Upper lobe of right lung (tissue), 1 donor: ENCODE measurements around the gene ANAPC15. TPM values are rescaled to one million over a fixed set of nuclear protein-coding genes. Genes with fewer than 3 reads are reported as not detected.

Source experiments
- ATAC-seq: fragments of 200-7000 bp; cut with Tn5 transposase; one replicate; pipeline ENCODE4 v1.9.1; 2020; ENCODE audit warnings: mild to moderate bottlenecking, moderate library complexity
- DNase-seq: peaks from one replicate; pipeline ENCODE4 v3.0.0-alpha.2; 2020
- H3K27ac ChIP-seq: fragments of 200-600 bp; one replicate; pipeline ENCODE4 v1.8.0; 2022
- H3K27me3 ChIP-seq: fragments of 200-600 bp; one replicate; pipeline ENCODE4 v1.8.0; 2022; ENCODE audit warnings: mild to moderate bottlenecking
- H3K36me3 ChIP-seq: fragments of 200-600 bp; one replicate; pipeline ENCODE4 v1.8.0; 2022
- H3K4me1 ChIP-seq: fragments of 200-600 bp; one replicate; pipeline ENCODE4 v1.8.0; 2022
- H3K4me3 ChIP-seq: fragments of 200-600 bp; one replicate; pipeline ENCODE4 v1.8.0; 2022; ENCODE audit warnings: mild to moderate bottlenecking
- H3K9me3 ChIP-seq: fragments of 200-600 bp; one replicate; pipeline ENCODE4 v1.8.0; 2022
- intact Hi-C: fragments of 100-400 bp; cut with DNase I; formaldehyde crosslinking; loops from one replicate; pipeline ENCODE4 v1.11.0; 2022
- total RNA-seq: library from RNA; stranded (reverse); fragmentation: NEBNext Ultra II Directional; extraction: Animal tissue kit (Norgen Biotek cat#: 25700); gene quantifications from one replicate; pipeline ENCODE4 v1.2.1, GENCODE V29; 2021
- TF ChIP-seq, protein P1 (sequence below): fragments of 200-600 bp; IDR thresholded peaks from one replicate; pipeline ENCODE4 v1.8.0; 2022; ENCODE audit warnings: antibody characterized with exemption
- donor health status: DM: no; HTN: yes; CAD: no; lungs with severe emphysema.

Gene ANAPC15
- total RNA-seq, 1 donor from 2014 or later: 25.2 TPM

DNA sequence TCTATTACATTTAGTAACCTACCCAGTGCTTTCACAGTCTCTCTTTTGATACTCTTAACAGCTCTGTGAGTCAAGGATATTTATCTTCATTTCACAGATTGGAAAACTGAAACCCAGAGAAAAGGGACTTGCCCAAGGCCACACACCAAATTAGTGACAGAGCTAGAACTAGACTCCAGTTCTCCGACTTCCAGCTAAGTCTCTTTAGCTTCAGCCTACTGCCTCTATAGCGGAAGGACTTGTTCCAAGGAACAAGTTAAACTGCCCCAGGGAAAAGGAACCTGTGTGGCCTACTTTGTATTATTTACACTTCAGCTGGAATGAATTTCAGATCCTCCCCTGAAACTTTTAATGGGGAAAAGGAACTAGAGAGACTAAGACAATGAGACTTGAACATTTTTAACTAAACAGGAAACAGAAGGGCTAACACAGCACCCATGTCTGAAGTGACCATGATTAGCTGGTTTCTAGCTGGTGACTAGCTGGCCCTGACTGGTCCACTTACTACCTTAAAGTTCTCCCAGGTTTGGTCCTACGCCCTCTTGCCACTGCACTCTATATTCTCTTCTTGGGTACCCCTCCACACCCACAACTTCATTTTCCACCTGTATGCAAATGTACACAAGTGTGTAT is 30.6 kb downstream of the ANAPC15 start:
- Histone ChIP-seq H3K36me3 (peaks cover 3% of the 10 kb centered on the region), H3K9me3 (no peaks in the 10 kb centered on the region), H3K4me1 (peaks cover 20% of the 10 kb centered on the region), H3K4me3 (no peak overlapping the region), H3K27me3 (no peaks in the 10 kb centered on the region), H3K27ac (peak overlapping the region; percentile 93)
- DNase-seq: no peak
- ATAC-seq: no peak
- TF ChIP-seq, protein P1, sequence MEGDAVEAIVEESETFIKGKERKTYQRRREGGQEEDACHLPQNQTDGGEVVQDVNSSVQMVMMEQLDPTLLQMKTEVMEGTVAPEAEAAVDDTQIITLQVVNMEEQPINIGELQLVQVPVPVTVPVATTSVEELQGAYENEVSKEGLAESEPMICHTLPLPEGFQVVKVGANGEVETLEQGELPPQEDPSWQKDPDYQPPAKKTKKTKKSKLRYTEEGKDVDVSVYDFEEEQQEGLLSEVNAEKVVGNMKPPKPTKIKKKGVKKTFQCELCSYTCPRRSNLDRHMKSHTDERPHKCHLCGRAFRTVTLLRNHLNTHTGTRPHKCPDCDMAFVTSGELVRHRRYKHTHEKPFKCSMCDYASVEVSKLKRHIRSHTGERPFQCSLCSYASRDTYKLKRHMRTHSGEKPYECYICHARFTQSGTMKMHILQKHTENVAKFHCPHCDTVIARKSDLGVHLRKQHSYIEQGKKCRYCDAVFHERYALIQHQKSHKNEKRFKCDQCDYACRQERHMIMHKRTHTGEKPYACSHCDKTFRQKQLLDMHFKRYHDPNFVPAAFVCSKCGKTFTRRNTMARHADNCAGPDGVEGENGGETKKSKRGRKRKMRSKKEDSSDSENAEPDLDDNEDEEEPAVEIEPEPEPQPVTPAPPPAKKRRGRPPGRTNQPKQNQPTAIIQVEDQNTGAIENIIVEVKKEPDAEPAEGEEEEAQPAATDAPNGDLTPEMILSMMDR: no peak
- intact Hi-C loops: no loop called here

DNA sequence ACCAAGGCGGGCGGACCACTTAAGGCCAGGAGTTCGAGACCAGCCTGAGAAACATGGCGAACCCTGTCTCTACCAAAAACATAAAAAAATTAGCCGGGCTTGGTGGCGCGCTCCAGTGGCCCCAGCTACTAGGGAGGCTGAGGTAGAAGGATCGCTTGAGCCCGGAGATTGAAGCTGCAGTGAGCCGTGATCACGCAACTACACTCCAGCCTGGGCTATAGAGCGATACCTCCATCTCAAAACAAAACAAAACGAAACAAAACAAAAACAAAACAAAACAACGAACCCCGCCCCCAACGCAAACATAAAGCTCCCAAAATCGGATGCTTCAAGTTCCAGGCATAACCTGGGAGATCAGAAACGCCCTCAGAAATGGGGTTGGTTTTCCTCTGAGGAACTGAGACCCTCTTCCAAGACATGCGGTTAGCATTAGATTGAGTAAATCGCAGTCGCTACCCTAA is 31.3 kb downstream of the ANAPC15 start:
- Histone ChIP-seq H3K9me3 (no peaks in the 10 kb centered on the region), H3K27me3 (no peaks in the 10 kb centered on the region), H3K27ac (peak overlapping the region; percentile 93), H3K4me3 (peak overlapping the region; percentile 85), H3K4me1 (peaks cover 20% of the 10 kb centered on the region), H3K36me3 (peaks cover 3% of the 10 kb centered on the region)
- no peak for ATAC-seq
- TF ChIP-seq, protein P1: no peak
- intact Hi-C loops: no loop called here
- DNase-seq: no peak

DNA sequence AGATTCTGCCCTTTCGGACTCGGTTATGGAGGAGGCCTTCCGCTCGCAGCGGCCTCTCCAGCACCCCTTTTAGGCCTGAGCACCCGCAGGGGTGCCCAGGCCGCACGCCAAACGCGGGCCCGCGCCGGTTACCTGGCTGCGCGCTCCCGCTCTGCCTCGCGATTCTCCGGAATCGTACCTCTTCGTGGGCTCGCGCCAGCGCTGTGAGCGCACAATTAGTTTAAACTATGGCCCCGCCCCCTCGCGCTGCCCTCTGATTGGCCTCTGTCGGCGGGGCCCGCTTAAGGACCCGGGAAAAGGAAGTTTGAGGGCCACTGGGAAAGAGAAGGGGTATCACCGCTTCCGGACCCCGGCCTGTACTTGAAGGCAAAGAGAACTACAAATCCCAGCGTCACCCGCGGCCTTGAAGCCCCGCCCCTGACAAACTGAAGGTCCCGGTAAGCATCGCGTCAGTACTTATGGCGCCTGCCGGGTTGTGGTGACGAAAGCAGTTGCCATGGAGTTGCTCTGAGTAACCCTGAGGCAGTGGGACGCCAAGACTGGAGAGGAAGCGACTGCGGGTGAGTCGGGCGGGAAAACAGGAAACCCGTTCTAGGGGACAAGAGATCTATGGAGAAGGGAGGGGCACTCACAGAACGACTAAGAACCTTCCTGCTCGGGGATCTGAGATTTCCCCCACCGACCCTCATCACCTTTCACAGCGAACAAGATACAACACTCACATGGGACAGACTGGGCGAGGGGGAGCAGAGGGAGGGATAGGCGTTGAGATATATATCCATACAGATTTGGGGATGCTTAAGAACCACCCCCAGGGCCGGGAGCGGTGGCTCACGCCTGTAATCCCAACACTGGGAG is 31.9 kb downstream of the ANAPC15 start, which contains the start of the genes LRRC51 and NUMA1:
TSS of gene LRRC51 (plus strand) at position 525 of the 858 bp plus-strand sequence. CDS start 8,234 bp downstream, outside the sequence.
TSS of gene NUMA1 (minus strand) at position 217 of the 858 bp plus-strand sequence. CDS start 44,599 bp downstream, outside the sequence.
- H3K36me3 ChIP-seq: no peaks in the 10 kb centered on the region
- peak within 1 kb of the TSS; percentile 85 for H3K4me3 ChIP-seq
- TF ChIP-seq, protein P1: no peak
- no peaks in the 10 kb centered on the region for H3K9me3 ChIP-seq
- intact Hi-C loops: no loop called here
- peaks cover 20% of the 10 kb centered on the region for H3K4me1 ChIP-seq
- peak; percentile 98 for ATAC-seq
- H3K27me3 ChIP-seq: no peaks in the 10 kb centered on the region
- peak within 1 kb of the TSS; percentile 93 for H3K27ac ChIP-seq
- peak; percentile 99 for DNase-seq

DNA sequence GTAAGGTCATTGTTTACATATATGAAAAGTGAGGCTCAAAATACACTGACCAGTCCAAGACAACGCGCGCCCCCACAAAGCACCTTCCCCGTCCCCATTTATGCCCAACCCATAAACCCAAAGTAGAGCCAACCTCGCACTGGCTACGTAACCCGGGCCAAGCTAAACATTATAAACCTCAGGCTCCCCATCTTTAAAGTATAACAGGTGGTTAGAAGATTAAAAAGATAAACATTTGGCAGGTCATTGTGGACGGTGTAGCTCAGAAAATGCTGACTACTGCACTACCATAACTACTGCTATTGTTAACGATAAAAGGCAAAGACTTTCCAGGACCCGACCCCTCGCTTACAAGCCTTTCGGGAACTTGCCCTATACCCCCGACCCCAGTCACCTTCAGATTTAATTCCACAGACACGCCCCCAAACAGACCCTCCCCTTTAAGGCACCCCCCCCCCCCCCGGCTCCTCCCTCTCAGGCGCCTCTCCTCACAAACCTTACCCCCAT is 32.6 kb downstream of the ANAPC15 start:
- ATAC-seq (no peak), DNase-seq (no peak)
- TF ChIP-seq, protein P1: no peak
- Histone ChIP-seq H3K4me3 (peak overlapping the region; percentile 85), H3K27me3 (no peaks in the 10 kb centered on the region), H3K36me3 (no peaks in the 10 kb centered on the region), H3K4me1 (peaks cover 20% of the 10 kb centered on the region), H3K9me3 (no peaks in the 10 kb centered on the region), H3K27ac (peak overlapping the region; percentile 93)
- intact Hi-C loops: no loop called here

DNA sequence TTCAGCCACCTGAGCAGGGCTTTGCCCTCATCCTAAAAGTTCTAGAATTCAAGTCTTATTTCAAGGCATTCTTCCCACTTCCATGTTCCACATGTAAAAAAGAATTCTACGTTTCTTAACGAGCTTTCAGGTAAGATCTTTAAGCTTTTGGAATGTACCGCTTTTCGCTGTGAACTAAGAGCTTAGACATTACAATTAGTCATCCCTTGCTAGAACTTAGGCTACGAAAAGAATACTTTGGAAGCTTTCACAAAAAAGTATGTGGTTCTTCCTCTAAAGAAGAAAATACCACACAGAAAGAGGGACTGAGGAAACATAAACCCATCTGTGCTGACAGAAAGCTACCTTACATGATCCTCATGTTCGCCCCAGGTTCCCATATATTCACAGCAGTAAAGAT is 34.0 kb downstream of the ANAPC15 start:
- TF ChIP-seq, protein P1: no peak
- Histone ChIP-seq H3K9me3 (no peaks in the 10 kb centered on the region), H3K36me3 (no peaks in the 10 kb centered on the region), H3K4me3 (no peak overlapping the region), H3K4me1 (peaks cover 20% of the 10 kb centered on the region), H3K27me3 (no peaks in the 10 kb centered on the region), H3K27ac (peak overlapping the region; percentile 93)
- DNase-seq (no peak), ATAC-seq (no peak)
- intact Hi-C loops: no loop called here
